ENCODE data around the gene ANKH.

DNA sequence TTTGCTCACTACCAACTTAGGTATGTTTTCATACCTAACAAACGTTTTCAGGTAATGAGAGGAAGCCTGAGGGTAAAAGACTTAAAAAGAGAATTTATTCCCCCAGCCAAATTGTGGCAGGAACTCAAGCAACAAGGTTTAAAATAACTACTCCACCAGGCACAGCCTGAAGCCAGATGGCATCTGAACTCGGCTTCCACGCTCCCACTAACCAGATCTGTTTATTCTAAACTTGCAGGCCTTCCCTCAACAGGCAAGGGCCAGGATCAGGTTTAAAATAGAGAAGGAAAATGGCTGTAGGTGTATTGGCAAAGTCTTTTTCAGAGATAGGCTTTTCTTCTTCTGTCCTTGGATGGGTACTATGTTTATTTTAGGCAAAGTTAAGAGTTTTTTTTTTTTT lies 117.6 kb downstream of the ANKH start:
- TF ChIP-seq POLR2AphosphoS5 (IDR thresholded peaks at IDR 0.05; ENCODE audit: insufficient read depth in 1 of 2, low read depth in 1 of 2) (no peak), POLR2A (IDR thresholded peaks at IDR 0.05) (no peak)
- TF ChIP-seq, protein P1, sequence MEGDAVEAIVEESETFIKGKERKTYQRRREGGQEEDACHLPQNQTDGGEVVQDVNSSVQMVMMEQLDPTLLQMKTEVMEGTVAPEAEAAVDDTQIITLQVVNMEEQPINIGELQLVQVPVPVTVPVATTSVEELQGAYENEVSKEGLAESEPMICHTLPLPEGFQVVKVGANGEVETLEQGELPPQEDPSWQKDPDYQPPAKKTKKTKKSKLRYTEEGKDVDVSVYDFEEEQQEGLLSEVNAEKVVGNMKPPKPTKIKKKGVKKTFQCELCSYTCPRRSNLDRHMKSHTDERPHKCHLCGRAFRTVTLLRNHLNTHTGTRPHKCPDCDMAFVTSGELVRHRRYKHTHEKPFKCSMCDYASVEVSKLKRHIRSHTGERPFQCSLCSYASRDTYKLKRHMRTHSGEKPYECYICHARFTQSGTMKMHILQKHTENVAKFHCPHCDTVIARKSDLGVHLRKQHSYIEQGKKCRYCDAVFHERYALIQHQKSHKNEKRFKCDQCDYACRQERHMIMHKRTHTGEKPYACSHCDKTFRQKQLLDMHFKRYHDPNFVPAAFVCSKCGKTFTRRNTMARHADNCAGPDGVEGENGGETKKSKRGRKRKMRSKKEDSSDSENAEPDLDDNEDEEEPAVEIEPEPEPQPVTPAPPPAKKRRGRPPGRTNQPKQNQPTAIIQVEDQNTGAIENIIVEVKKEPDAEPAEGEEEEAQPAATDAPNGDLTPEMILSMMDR (IDR thresholded peaks at IDR 0.05) = no peak
